ENCODE results near the gene KRTAP9-3.

- no peak for TF ChIP-seq CTCF (optimal IDR thresholded peaks at IDR 0.05 in 1 of 3, IDR thresholded peaks at IDR 0.05 in 1 of 3, conservative IDR thresholded peaks at IDR 0.05 in 1 of 3; ENCODE audit: extremely low read depth in 1 of 3, insufficient read depth in 2 of 3, low read length in 3 of 3)
- TF ChIP-seq EZH2 (IDR thresholded peaks at IDR 0.05; ENCODE audit: low read length), result no peak
Measured at GRCh38 chr17:41278176-41278955, 46.1 kb downstream of the KRTAP9-3 start.
